Naive thymus-derived CD4-positive, alpha-beta T cell (primary cell): ENCODE data around the gene HDLBP. TPM values are rescaled to one million over a fixed set of nuclear protein-coding genes. Genes with fewer than 3 reads are reported as not detected.

Experiments
- ATAC-seq: fragments of 150-1000 bp; cut with Tn5 transposase; 2 replicates; pipeline ENCODE4 v1.10.0; 2021; ENCODE audit warnings: mild to moderate bottlenecking, moderate library complexity
- CTCF ChIA-PET: fragments of 350-600 bp; sonication (Branson Sonifier 250); formaldehyde crosslinking; loops from one replicate; lab custom pipeline; 2021; ENCODE audit warnings: antibody characterized with exemption; lab: Charles Lee
- POLR2A ChIA-PET: fragments of 350-600 bp; sonication (Branson Sonifier 250); formaldehyde crosslinking; loops from one replicate; lab custom pipeline; 2021; ENCODE audit warnings: antibody characterized with exemption, inconsistent platforms; lab: Charles Lee
- DNase-seq, 9 donors: peaks; one replicate each; pipeline versions ENCODE4 v3.0.0 to v3.0.0-alpha.2; 2020 to 2022; ENCODE audit warnings: mixed read lengths in 1 of 9
- H3K27ac ChIP-seq: one replicate; pipeline ENCODE4 v1.7.0; 2013; ENCODE audit warnings: mild to moderate bottlenecking, low read depth, low read length, moderate library complexity
- H3K27me3 ChIP-seq, 2 donors: one replicate each; pipeline ENCODE4 v1.7.0; 2013; ENCODE audit warnings: low read length in 2 of 2, mild to moderate bottlenecking in 2 of 2, moderate library complexity in 2 of 2; ENCODE audit not compliant: control insufficient read depth in 2 of 2, insufficient read depth in 2 of 2
- H3K36me3 ChIP-seq, 3 experiments: 1 replicate in 2 of 3; 2 replicates in 1 of 3; pipeline ENCODE4 v1.7.0; 2013; ENCODE audit warnings: low read length in 3 of 3, mild to moderate bottlenecking in 3 of 3, moderate library complexity in 1 of 3; ENCODE audit not compliant: insufficient read depth in 3 of 3, control insufficient read depth in 2 of 3
- H3K4me1 ChIP-seq, 2 donors: one replicate each; pipeline ENCODE4 v1.7.0; 2013; ENCODE audit warnings: low read length in 2 of 2, mild to moderate bottlenecking in 2 of 2, moderate library complexity in 1 of 2; ENCODE audit not compliant: control insufficient read depth in 2 of 2, insufficient read depth in 2 of 2
- H3K4me3 ChIP-seq: 2 replicates; pipeline ENCODE4 v1.7.0; 2013; ENCODE audit warnings: mild to moderate bottlenecking, low read length
- H3K9me3 ChIP-seq, 3 experiments: 1 replicate in 2 of 3; 2 replicates in 1 of 3; pipeline ENCODE4 v1.7.0; 2013; ENCODE audit warnings: low read length in 3 of 3; ENCODE audit not compliant: control insufficient read depth in 2 of 3
- H3K27ac Mint-ChIP-seq, 9 donors: one replicate each; pipeline ENCODE4 v1.8.0; 2020 to 2022; ENCODE audit warnings: mixed read lengths in 9 of 9, mild to moderate bottlenecking in 8 of 9, moderate library complexity in 5 of 9, inconsistent platforms in 2 of 9
- H3K27me3 Mint-ChIP-seq, 5 donors: one replicate each; pipeline ENCODE4 v1.8.0; 2021 to 2022; ENCODE audit warnings: mixed read lengths in 5 of 5, mild to moderate bottlenecking in 1 of 5
- H3K36me3 Mint-ChIP-seq, 5 donors: one replicate each; pipeline ENCODE4 v1.8.0; 2020 to 2022; ENCODE audit warnings: mixed read lengths in 5 of 5, mild to moderate bottlenecking in 3 of 5, inconsistent platforms in 1 of 5
- H3K4me1 Mint-ChIP-seq, 7 donors: one replicate each; pipeline ENCODE4 v1.8.0; 2020 to 2022; ENCODE audit warnings: mixed read lengths in 7 of 7, mild to moderate bottlenecking in 3 of 7, inconsistent platforms in 1 of 7
- H3K4me3 Mint-ChIP-seq, 10 donors: one replicate each; pipeline ENCODE4 v1.8.0; 2020 to 2022; ENCODE audit warnings: mild to moderate bottlenecking in 10 of 10, mixed read lengths in 10 of 10, moderate library complexity in 6 of 10, inconsistent platforms in 2 of 10
- H3K9me3 Mint-ChIP-seq, 11 donors: one replicate each; pipeline ENCODE4 v1.8.0; 2020 to 2022; ENCODE audit warnings: mixed read lengths in 11 of 11, mild to moderate bottlenecking in 4 of 11, inconsistent platforms in 1 of 11, moderate library complexity in 1 of 11
- intact Hi-C, 2 donors: fragments of 100-400 bp; cut with micrococcal nuclease; formaldehyde crosslinking; loops; one replicate each; pipeline ENCODE4 v1.15.1; 2023
- polyA plus RNA-seq, 2 donors: library from polyadenylated mRNA; unstranded; fragments of 300-500 nt; fragmentation: Illumina TruSeq; gene quantifications; one replicate each; pipeline ENCODE4 v1.2.3, GENCODE V29; 2021
- total RNA-seq, 6 experiments: library from RNA in 5 of 6; stranded (reverse) in 5 of 6; gene quantifications; 1 replicate in 5 of 6; 2 replicates in 1 of 6; pipeline ENCODE4 v1.2.3 and lab custom pipeline; 2021 to 2026

HDLBP gene
- total and polyA plus RNA-seq, 7 experiments from 2014 or later: 42.8 to 231 (median 153) TPM

- H3K9me3 ChIP-seq: no peaks in the 10 kb centered on the region
- intact Hi-C loops: loop anchor here in 1 of 2 donors (2.0 kb wide), 1 partner anchor 16 kb away; no protein-coding TSS in a partner anchor
- peaks cover 0 to 7% (median 0%) of the 10 kb centered on the region in 3 experiments for H3K36me3 ChIP-seq
- Mint-ChIP-seq H3K9me3 (no peaks in the 10 kb centered on the region), H3K27me3 (no peaks in the 10 kb centered on the region), H3K27ac (peak overlapping the region in 1 of 9 donors; percentile 26), H3K4me1 (peaks cover 38 to 81% (median 76%) of the 10 kb centered on the region in 7 donors), H3K36me3 (peaks cover 0 to 18% (median 8%) of the 10 kb centered on the region in 5 donors), H3K4me3 (no peak overlapping the region)
- ATAC-seq (no peak), DNase-seq (no peak)
- POLR2A ChIA-PET: interaction anchor here (0.8 to 1.5 kb wide), 2 partner anchors 26 to 28 kb away, joined by 4 read pairs; partner anchors contain the start of genes HDLBP and SEPTIN2
- no peak overlapping the region for H3K27ac ChIP-seq
- peaks cover 8 to 12% of the 10 kb centered on the region in 2 donors for H3K4me1 ChIP-seq
- CTCF ChIA-PET: no interaction called here
- H3K4me3 ChIP-seq: no peak overlapping the region
- H3K27me3 ChIP-seq: no peaks in the 10 kb centered on the region
Measured at GRCh38 chr2:241288324-241288888, 27.1 kb downstream of the HDLBP start.

- CTCF ChIA-PET: interaction anchor here (1.0 kb wide), 1 partner anchor 70 kb away, joined by 3 read pairs; no protein-coding TSS in a partner anchor
- POLR2A ChIA-PET: no interaction called here
Measured at GRCh38 chr2:241286348-241287090, 29.0 kb downstream of the HDLBP start.

DNA sequence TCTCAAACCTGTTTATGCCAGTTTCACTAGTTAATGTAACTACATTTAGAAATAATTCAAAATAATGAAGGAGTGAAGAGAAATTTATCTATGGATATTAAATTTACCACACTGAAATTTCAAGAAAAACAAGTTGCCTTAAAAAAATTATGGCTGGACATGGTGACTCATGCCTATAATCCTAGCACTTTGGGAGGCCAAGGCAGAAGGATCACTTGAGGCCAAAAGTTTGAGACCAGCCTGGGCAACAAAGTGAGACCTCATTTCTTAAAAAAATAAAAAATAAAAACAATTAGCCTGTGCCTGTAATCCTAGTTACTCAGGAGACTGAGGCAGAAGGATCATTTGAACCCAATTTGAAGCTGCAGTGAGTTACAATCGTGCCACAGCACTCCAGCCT is 29.9 kb downstream of the HDLBP start:
- Mint-ChIP-seq H3K9me3 (no peaks in the 10 kb centered on the region), H3K27ac (peak overlapping the region in 2 of 9 donors; percentile 1 to 20), H3K4me1 (peaks cover 30 to 75% (median 65%) of the 10 kb centered on the region in 7 donors), H3K27me3 (no peaks in the 10 kb centered on the region), H3K36me3 (peaks cover 0 to 18% (median 8%) of the 10 kb centered on the region in 5 donors), H3K4me3 (no peak overlapping the region)
- Histone ChIP-seq H3K27me3 (no peaks in the 10 kb centered on the region), H3K4me3 (no peak overlapping the region), H3K4me1 (peaks cover 8 to 12% of the 10 kb centered on the region in 2 donors), H3K36me3 (peaks cover 0 to 2% (median 0%) of the 10 kb centered on the region in 3 experiments), H3K9me3 (no peaks in the 10 kb centered on the region), H3K27ac (no peak overlapping the region)
- DNase-seq (no peak), ATAC-seq (no peak)
- CTCF ChIA-PET: no interaction called here
- POLR2A ChIA-PET: no interaction called here
- intact Hi-C loops: no loop called here

More at GRCh38 chr2:241286348-241287090, 29.0 kb downstream of the HDLBP start:
- DNase-seq (no peak), ATAC-seq (no peak)
- Mint-ChIP-seq H3K9me3 (no peaks in the 10 kb centered on the region), H3K4me1 (peaks cover 34 to 81% (median 75%) of the 10 kb centered on the region in 7 donors), H3K4me3 (no peak overlapping the region), H3K27ac (peak overlapping the region in 1 of 9 donors; percentile 60), H3K36me3 (peaks cover 0 to 18% (median 8%) of the 10 kb centered on the region in 5 donors), H3K27me3 (no peaks in the 10 kb centered on the region)
- Histone ChIP-seq H3K36me3 (peaks cover 0 to 7% (median 0%) of the 10 kb centered on the region in 3 experiments), H3K27me3 (no peaks in the 10 kb centered on the region), H3K27ac (no peak overlapping the region), H3K4me3 (no peak overlapping the region), H3K4me1 (peaks cover 8 to 12% of the 10 kb centered on the region in 2 donors), H3K9me3 (no peaks in the 10 kb centered on the region)
- intact Hi-C loops: no loop called here

GRCh38 chr2:241282555-241282954 is 32.9 kb downstream of the HDLBP start:
- no peaks in the 10 kb centered on the region for H3K9me3 Mint-ChIP-seq
- ATAC-seq: no peak
- CTCF ChIA-PET: interaction anchor here (0.6 kb wide), 1 partner anchor 197 kb away, joined by 6 read pairs; no protein-coding TSS in a partner anchor

DNA sequence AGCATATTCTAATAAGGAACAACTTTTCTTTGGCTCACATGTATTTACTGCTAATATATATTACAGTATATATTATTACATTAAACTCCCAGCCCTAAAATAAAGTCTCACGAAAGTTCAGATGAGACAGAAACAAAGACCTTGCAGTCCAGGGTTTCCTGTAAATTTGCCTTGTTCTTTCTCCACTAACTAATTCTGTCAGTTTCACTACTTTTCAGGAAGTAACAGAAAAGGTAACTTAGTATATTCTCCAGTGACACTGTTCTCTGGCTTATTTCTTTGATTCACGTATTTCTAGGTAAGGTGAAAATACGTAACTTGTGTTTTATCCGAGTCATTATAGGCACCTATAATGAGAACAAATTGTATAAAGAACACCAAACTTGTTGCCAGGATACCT is 35.2 kb downstream of the HDLBP start:
- Mint-ChIP-seq H3K27me3 (no peaks in the 10 kb centered on the region), H3K27ac (no peak overlapping the region), H3K4me3 (no peak overlapping the region), H3K4me1 (peaks cover 26 to 50% (median 38%) of the 10 kb centered on the region in 7 donors), H3K9me3 (peaks cover 0 to 12% (median 6%) of the 10 kb centered on the region in 11 donors), H3K36me3 (peaks cover 5 to 29% (median 13%) of the 10 kb centered on the region in 5 donors)
- POLR2A ChIA-PET: interaction anchor here (0.7 kb wide), 1 partner anchor 12 kb away, joined by 3 read pairs; no protein-coding TSS in a partner anchor
- H3K27ac ChIP-seq: no peak overlapping the region
- CTCF ChIA-PET: no interaction called here
- peaks cover 0 to 6% of the 10 kb centered on the region in 2 donors for H3K4me1 ChIP-seq
- peaks cover 0 to 5% (median 0%) of the 10 kb centered on the region in 3 experiments for H3K9me3 ChIP-seq
- ATAC-seq (no peak), DNase-seq (no peak)
- H3K27me3 ChIP-seq: no peaks in the 10 kb centered on the region
- no peaks in the 10 kb centered on the region for H3K36me3 ChIP-seq
- H3K4me3 ChIP-seq: no peak overlapping the region
- intact Hi-C loops: no loop called here

More at GRCh38 chr2:241282555-241282954, 32.9 kb downstream of the HDLBP start:
- H3K4me1 Mint-ChIP-seq: peaks cover 26 to 53% (median 45%) of the 10 kb centered on the region in 7 donors
- Histone ChIP-seq H3K4me3 (no peak overlapping the region), H3K9me3 (no peaks in the 10 kb centered on the region), H3K36me3 (no peaks in the 10 kb centered on the region), H3K27ac (no peak overlapping the region), H3K27me3 (no peaks in the 10 kb centered on the region), H3K4me1 (peaks cover 0 to 8% of the 10 kb centered on the region in 2 donors)
- H3K27ac Mint-ChIP-seq: peak overlapping the region in 5 of 9 donors; percentile 2 to 66 (median 25)
- no peaks in the 10 kb centered on the region for H3K27me3 Mint-ChIP-seq
- peak overlapping the region in 1 of 10 donors; percentile 21 for H3K4me3 Mint-ChIP-seq
- POLR2A ChIA-PET: interaction anchor here (1.1 to 1.3 kb wide), 2 partner anchors 16 to 32 kb away, joined by 3 read pairs; no protein-coding TSS in a partner anchor
- DNase-seq: no peak
- peaks cover 0 to 16% (median 0%) of the 10 kb centered on the region in 5 donors for H3K36me3 Mint-ChIP-seq
- intact Hi-C loops: no loop called here

DNA sequence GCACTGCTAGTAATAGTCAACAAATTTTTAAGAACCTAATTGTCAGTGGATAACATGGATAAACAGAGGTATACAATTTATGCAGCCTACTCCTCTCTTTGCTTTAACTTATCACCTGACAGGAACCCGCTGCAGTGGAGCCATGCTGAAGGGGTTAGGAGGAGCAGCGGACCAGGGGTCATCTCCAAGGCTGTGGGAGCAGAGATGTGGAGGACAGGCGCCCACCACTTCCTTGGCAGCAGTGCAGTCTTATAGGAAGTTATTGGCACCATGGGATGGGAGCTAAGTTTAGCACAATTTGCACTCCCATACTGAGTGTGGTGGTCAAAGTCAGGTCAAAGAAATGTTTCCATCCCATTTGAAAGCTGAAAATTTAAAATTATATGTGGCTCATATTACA is 35.6 kb downstream of the HDLBP start:
- Histone ChIP-seq H3K4me1 (peaks cover 0 to 3% of the 10 kb centered on the region in 2 donors), H3K36me3 (no peaks in the 10 kb centered on the region), H3K4me3 (no peak overlapping the region), H3K27ac (no peak overlapping the region), H3K27me3 (no peaks in the 10 kb centered on the region), H3K9me3 (peaks cover 0 to 5% (median 0%) of the 10 kb centered on the region in 3 experiments)
- POLR2A ChIA-PET: no interaction called here
- peaks cover 0 to 16% (median 8%) of the 10 kb centered on the region in 11 donors for H3K9me3 Mint-ChIP-seq
- peak overlapping the region in 1 of 9 donors; percentile 62 for H3K27ac Mint-ChIP-seq
- peaks cover 10 to 30% (median 17%) of the 10 kb centered on the region in 5 donors for H3K36me3 Mint-ChIP-seq
- intact Hi-C loops: no loop called here
- ATAC-seq: no peak
- no peak for DNase-seq
- H3K4me1 Mint-ChIP-seq: peaks cover 26 to 52% (median 40%) of the 10 kb centered on the region in 7 donors
- no peaks in the 10 kb centered on the region for H3K27me3 Mint-ChIP-seq
- no peak overlapping the region for H3K4me3 Mint-ChIP-seq
- CTCF ChIA-PET: no interaction called here
